ENCODE measurements around the gene PYCR2.
"Not testable (repeated sequence)": the region's sequence is repeated elsewhere in the genome, so short reads cannot be mapped to it uniquely, and the experiment has no call there.

PYCR2 gene

GRCh38 chr1:225940385-225941151, 16.5 kb upstream of the PYCR2 start:
- Histone ChIP-seq H3K23ac (ENCODE audit: low read depth, low read length, poor library complexity) (peak overlapping the region; percentile 100), H3K36me3 (replicated peaks in 1 of 2; ENCODE audit: control insufficient read depth in 2 of 2, insufficient read depth in 2 of 2, low read length in 2 of 2) (no peaks in the 10 kb centered on the region), H4K8ac (ENCODE audit: low read depth, low read length) (no peak overlapping the region), H2AFZ (ENCODE audit: low read length) (peak overlapping the region; percentile 15), H2BK15ac (ENCODE audit: low read length) (no peak overlapping the region), H3K4ac (ENCODE audit: low read length) (no peak overlapping the region), H3K4me2 (ENCODE audit: insufficient read depth, low read length, poor library complexity, severe bottlenecking) (no peak overlapping the region), H2BK12ac (ENCODE audit: low read length) (peak overlapping the region; percentile 27), H3K4me1 (ENCODE audit: control insufficient read depth in 2 of 2, insufficient read depth in 1 of 2, low read depth in 1 of 2, low read length in 2 of 2) (peaks cover 25 to 30% of the 10 kb centered on the region in 2 donors), H3K18ac (ENCODE audit: low read length) (peak overlapping the region; percentile 79), H3K4me3 (ENCODE audit: low read length in 2 of 2) (no peak overlapping the region), H3K79me1 (ENCODE audit: low read depth, low read length) (no peaks in the 10 kb centered on the region), H3K27me3 (ENCODE audit: control insufficient read depth in 3 of 3, insufficient read depth in 3 of 3, low read depth in 1 of 3, low read length in 3 of 3) (peaks cover 0 to 11% (median 7%) of the 10 kb centered on the region in 3 experiments), H2BK5ac (ENCODE audit: low read length) (no peak overlapping the region), H2AK5ac (ENCODE audit: low read depth, low read length) (peak overlapping the region; percentile 12), H3K27ac (replicated peaks; ENCODE audit: low read length) (no peak overlapping the region), H3K14ac (ENCODE audit: low read length) (no peak overlapping the region), H2BK120ac (ENCODE audit: low read depth, low read length) (peak overlapping the region; percentile 26), H3K9me3 (replicated peaks in 1 of 2; ENCODE audit: control insufficient read depth in 2 of 2, insufficient read depth in 1 of 2, low read depth in 1 of 2, low read length in 2 of 2) (no peaks in the 10 kb centered on the region), H4K91ac (ENCODE audit: low read depth, low read length, poor library complexity) (no peak overlapping the region), H3K9ac (ENCODE audit: low read depth, low read length, poor library complexity) (no peak overlapping the region)
- DNase-seq (ENCODE audit: low spot score) = no peak
- no CpG with 5 or more reads among the region's 25 CpGs for WGBS, 2 donors (ENCODE audit: extremely low coverage in 2 of 2, insufficient read length in 2 of 2, insufficient replicate concordance in 1 of 2)

- not testable (repeated sequence) for H2AK5ac ChIP-seq (ENCODE audit: low read depth, low read length); H3K18ac ChIP-seq (ENCODE audit: low read length); H3K4me2 ChIP-seq (ENCODE audit: insufficient read depth, low read length, poor library complexity, severe bottlenecking); H4K91ac ChIP-seq (ENCODE audit: low read depth, low read length, poor library complexity); H4K8ac ChIP-seq (ENCODE audit: low read depth, low read length); H3K79me1 ChIP-seq (ENCODE audit: low read depth, low read length); DNase-seq (ENCODE audit: low spot score); H3K9me3 ChIP-seq (replicated peaks in 1 of 2; ENCODE audit: control insufficient read depth in 2 of 2, insufficient read depth in 1 of 2, low read depth in 1 of 2, low read length in 2 of 2); H3K4me3 ChIP-seq (ENCODE audit: low read length in 2 of 2); H2BK12ac ChIP-seq (ENCODE audit: low read length); H3K27ac ChIP-seq (replicated peaks; ENCODE audit: low read length); H3K14ac ChIP-seq (ENCODE audit: low read length); H3K27me3 ChIP-seq (ENCODE audit: control insufficient read depth in 3 of 3, insufficient read depth in 3 of 3, low read depth in 1 of 3, low read length in 3 of 3); H2AFZ ChIP-seq (ENCODE audit: low read length); H2BK120ac ChIP-seq (ENCODE audit: low read depth, low read length); H3K36me3 ChIP-seq (replicated peaks in 1 of 2; ENCODE audit: control insufficient read depth in 2 of 2, insufficient read depth in 2 of 2, low read length in 2 of 2); H2BK5ac ChIP-seq (ENCODE audit: low read length); H3K4ac ChIP-seq (ENCODE audit: low read length); H3K9ac ChIP-seq (ENCODE audit: low read depth, low read length, poor library complexity); H2BK15ac ChIP-seq (ENCODE audit: low read length)
- H3K4me1 ChIP-seq (ENCODE audit: control insufficient read depth in 2 of 2, insufficient read depth in 1 of 2, low read depth in 1 of 2, low read length in 2 of 2) = peaks cover 19 to 25% of the 10 kb centered on the region in 2 donors
- peak overlapping the region; percentile 100 for H3K23ac ChIP-seq (ENCODE audit: low read depth, low read length, poor library complexity)
- no CpG with 5 or more reads among the region's 8 CpGs for WGBS, 2 donors (ENCODE audit: extremely low coverage in 2 of 2, insufficient read length in 2 of 2, insufficient replicate concordance in 1 of 2)
Measured at GRCh38 chr1:225939939-225940310, 15.9 kb upstream of the PYCR2 start.

- H3K27ac ChIP-seq (replicated peaks; ENCODE audit: low read length); H3K14ac ChIP-seq (ENCODE audit: low read length); H2AFZ ChIP-seq (ENCODE audit: low read length); H2BK5ac ChIP-seq (ENCODE audit: low read length); H3K79me1 ChIP-seq (ENCODE audit: low read depth, low read length); H3K9me3 ChIP-seq (replicated peaks in 1 of 2; ENCODE audit: control insufficient read depth in 2 of 2, insufficient read depth in 1 of 2, low read depth in 1 of 2, low read length in 2 of 2); H2BK15ac ChIP-seq (ENCODE audit: low read length); DNase-seq (ENCODE audit: low spot score); H3K4ac ChIP-seq (ENCODE audit: low read length); H4K8ac ChIP-seq (ENCODE audit: low read depth, low read length); H2BK120ac ChIP-seq (ENCODE audit: low read depth, low read length); H3K27me3 ChIP-seq (ENCODE audit: control insufficient read depth in 3 of 3, insufficient read depth in 3 of 3, low read depth in 1 of 3, low read length in 3 of 3); H3K36me3 ChIP-seq (replicated peaks in 1 of 2; ENCODE audit: control insufficient read depth in 2 of 2, insufficient read depth in 2 of 2, low read length in 2 of 2); H4K91ac ChIP-seq (ENCODE audit: low read depth, low read length, poor library complexity); H2BK12ac ChIP-seq (ENCODE audit: low read length): not testable (repeated sequence)
- peaks cover 17 to 18% of the 10 kb centered on the region in 2 donors for H3K4me1 ChIP-seq (ENCODE audit: control insufficient read depth in 2 of 2, insufficient read depth in 1 of 2, low read depth in 1 of 2, low read length in 2 of 2)
- peak overlapping the region; percentile 75 for H3K9ac ChIP-seq (ENCODE audit: low read depth, low read length, poor library complexity)
- peak overlapping the region in 1 of 2 donors; percentile 64 for H3K4me3 ChIP-seq (ENCODE audit: low read length in 2 of 2)
- peak overlapping the region; percentile 11 for H2AK5ac ChIP-seq (ENCODE audit: low read depth, low read length)
- H3K4me2 ChIP-seq (ENCODE audit: insufficient read depth, low read length, poor library complexity, severe bottlenecking) = peak overlapping the region; percentile 44
- peak overlapping the region; percentile 90 for H3K23ac ChIP-seq (ENCODE audit: low read depth, low read length, poor library complexity)
- peak overlapping the region; percentile 38 for H3K18ac ChIP-seq (ENCODE audit: low read length)
- WGBS, 2 donors (ENCODE audit: extremely low coverage in 2 of 2, insufficient read length in 2 of 2, insufficient replicate concordance in 1 of 2) = no CpG with 5 or more reads among the region's 69 CpGs
Measured at GRCh38 chr1:225939097-225939938, 15.3 kb upstream of the PYCR2 start.
